DOHH2 (cell line): ENCODE results near the gene ORM1.

Experiments used
- CTCF ChIP-seq: fragments of 200-600 bp; sonication (generic); IDR thresholded peaks from one replicate; pipeline ENCODE4 v1.5.1; 2014; ENCODE audit warnings: antibody characterized with exemption, mild to moderate bottlenecking, low read depth, low read length; ENCODE audit not compliant: poor library complexity, severe bottlenecking
- EZH2phosphoT487 ChIP-seq: fragments of 200-600 bp; sonication (generic); IDR thresholded peaks from 2 replicates; pipeline ENCODE4 v1.6.1; 2017; ENCODE audit warnings: borderline replicate concordance, mild to moderate bottlenecking, antibody characterized with exemption, low read length, moderate library complexity, mixed read lengths

- TF ChIP-seq CTCF: no peak
- TF ChIP-seq EZH2phosphoT487: no peak
Measured at GRCh38 chr9:114363424-114363823, 40.5 kb downstream of the ORM1 start.
